ENCODE results near the gene ENOX1. TPM values are rescaled to one million over a fixed set of nuclear protein-coding genes. Genes with fewer than 3 reads are reported as not detected.
A peak's percentile ranks its signal among the peaks of the same experiment; 100 is the strongest.

The ENOX1 gene
- total and polyA plus RNA-seq, 2 donors (not counting 3 experiments of a cell fraction or from before 2014, with no cell fraction given): 0.17 to 0.97 TPM

GRCh38 chr13:43543331-43543730, 243.4 kb downstream of the ENOX1 start:
- Histone ChIP-seq H3K9me3 (replicated peaks; ENCODE audit: control insufficient read depth, insufficient read depth, low read length) (no peaks in the 10 kb centered on the region), H4K20me1 (replicated peaks; ENCODE audit: control insufficient read depth, extremely low read depth, insufficient read depth, low read length) (no peaks in the 10 kb centered on the region), H3K79me2 (ENCODE audit: control insufficient read depth, insufficient read depth, low read length) (no peaks in the 10 kb centered on the region), H3K4me1 (ENCODE audit: control insufficient read depth, extremely low read depth, insufficient read depth, low read length) (no peaks in the 10 kb centered on the region), H3K9me1 (replicated peaks; ENCODE audit: control insufficient read depth, extremely low read depth, insufficient read depth, low read length) (no peaks in the 10 kb centered on the region), H2AFZ (ENCODE audit: low read depth, low read length) (no peak overlapping the region), H3K4me3 (replicated peaks in 1 of 3; ENCODE audit: insufficient read depth in 1 of 3, low read depth in 1 of 3, low read length in 3 of 3) (no peak overlapping the region), H3K4me2 (ENCODE audit: insufficient read depth, low read length) (no peak overlapping the region), H3K27me3 (ENCODE audit: control insufficient read depth in 2 of 2, insufficient read depth in 2 of 2, low read length in 2 of 2) (no peaks in the 10 kb centered on the region), H3K36me3 (ENCODE audit: control insufficient read depth in 2 of 2, extremely low read depth in 1 of 2, insufficient read depth in 2 of 2, low read length in 2 of 2) (no peaks in the 10 kb centered on the region), H3K27ac (ENCODE audit: insufficient read depth, low read depth, low read length) (no peak overlapping the region), H3K9ac (replicated peaks; ENCODE audit: extremely low read depth, insufficient read depth, low read length) (no peak overlapping the region)
- dilution Hi-C loops (cut with MboI; ENCODE audit: extremely low pct_ligation_motif_present, low sequenced_read_pairs): no loop called here
- FAIRE-seq (peak; percentile 28), DNase-seq (ENCODE audit: low read depth, low spot score) (no peak)
- ChIA-PET CTCF (interaction anchor here (1.1 kb wide), 1 partner anchor 12 kb away, joined by 3 read pairs; no protein-coding TSS in a partner anchor), POLR2A (no interaction called here)
- no TSS peak for BruUV-seq (replicated peaks)
- intact Hi-C loops (cut with micrococcal nuclease): no loop called here
- TF ChIP-seq JUN (IDR thresholded peaks at IDR 0.05; ENCODE audit: borderline replicate concordance, insufficient read depth, insufficient read length, low read depth) (no peak), FOS (IDR thresholded peaks at IDR 0.05; ENCODE audit: borderline replicate concordance, insufficient read depth, low read length) (no peak), MYC (IDR thresholded peaks at IDR 0.05; ENCODE audit: low read depth, low read length) (no peak), GATA2 (IDR thresholded peaks at IDR 0.05; ENCODE audit: insufficient read depth, insufficient read length, low read depth, low read length) (no peak), CTCF (IDR thresholded peaks at IDR 0.05; ENCODE audit: extremely low read depth in 1 of 2, insufficient read depth in 1 of 2, low read depth in 1 of 2, low read length in 2 of 2) (no peak)

- TF ChIP-seq GATA2 (IDR thresholded peaks at IDR 0.05; ENCODE audit: insufficient read depth, insufficient read length, low read depth, low read length) (no peak), POLR2AphosphoS5 (IDR thresholded peaks at IDR 0.05; ENCODE audit: insufficient read depth, low read depth, low read length) (no peak), MYC (IDR thresholded peaks at IDR 0.05; ENCODE audit: low read depth, low read length) (no peak), POLR2A (IDR thresholded peaks at IDR 0.05; ENCODE audit: low read depth, low read length) (no peak), FOS (IDR thresholded peaks at IDR 0.05; ENCODE audit: borderline replicate concordance, insufficient read depth, low read length) (no peak), CTCF (IDR thresholded peaks at IDR 0.05; ENCODE audit: extremely low read depth in 1 of 2, insufficient read depth in 1 of 2, low read depth in 1 of 2, low read length in 2 of 2) (no peak), MAX (IDR thresholded peaks at IDR 0.05; ENCODE audit: insufficient read depth, insufficient read length) (no peak), JUN (IDR thresholded peaks at IDR 0.05; ENCODE audit: borderline replicate concordance, insufficient read depth, insufficient read length, low read depth) (no peak), EZH2 (IDR thresholded peaks at IDR 0.05; ENCODE audit: borderline replicate concordance, low read depth, low read length, severe bottlenecking) (no peak)
- intact Hi-C loops (cut with micrococcal nuclease) (no loop called here), dilution Hi-C loops (cut with MboI; ENCODE audit: extremely low pct_ligation_motif_present, low sequenced_read_pairs) (no loop called here)
- FAIRE-seq (no peak), DNase-seq (ENCODE audit: low read depth, low spot score) (no peak)
- H3K4me2 ChIP-seq (ENCODE audit: insufficient read depth, low read length): no peak overlapping the region
- H3K4me1 ChIP-seq (ENCODE audit: control insufficient read depth, extremely low read depth, insufficient read depth, low read length): no peaks in the 10 kb centered on the region
- no peak overlapping the region for H3K4me3 ChIP-seq (replicated peaks in 1 of 3; ENCODE audit: insufficient read depth in 1 of 3, low read depth in 1 of 3, low read length in 3 of 3)
- no peaks in the 10 kb centered on the region for H3K36me3 ChIP-seq (ENCODE audit: control insufficient read depth in 2 of 2, extremely low read depth in 1 of 2, insufficient read depth in 2 of 2, low read length in 2 of 2)
- H3K79me2 ChIP-seq (ENCODE audit: control insufficient read depth, insufficient read depth, low read length): no peaks in the 10 kb centered on the region
- CTCF ChIA-PET: interaction anchor here (1.0 to 1.1 kb wide), 2 partner anchors 267 to 452 kb away, joined by 3 to 4 read pairs; no protein-coding TSS in a partner anchor
- H3K27ac ChIP-seq (ENCODE audit: insufficient read depth, low read depth, low read length): no peak overlapping the region
- no peaks in the 10 kb centered on the region for H3K9me1 ChIP-seq (replicated peaks; ENCODE audit: control insufficient read depth, extremely low read depth, insufficient read depth, low read length)
- no peak overlapping the region for H3K9ac ChIP-seq (replicated peaks; ENCODE audit: extremely low read depth, insufficient read depth, low read length)
- no peaks in the 10 kb centered on the region for H3K27me3 ChIP-seq (ENCODE audit: control insufficient read depth in 2 of 2, insufficient read depth in 2 of 2, low read length in 2 of 2)
- H3K9me3 ChIP-seq (replicated peaks; ENCODE audit: control insufficient read depth, insufficient read depth, low read length): no peaks in the 10 kb centered on the region
- H2AFZ ChIP-seq (ENCODE audit: low read depth, low read length): no peak overlapping the region
- POLR2A ChIA-PET: no interaction called here
- BruUV-seq (replicated peaks): no TSS peak
- H4K20me1 ChIP-seq (replicated peaks; ENCODE audit: control insufficient read depth, extremely low read depth, insufficient read depth, low read length): no peaks in the 10 kb centered on the region
Observed at GRCh38 chr13:43537124-43537523, 249.6 kb downstream of the ENOX1 start.
